GM23338 (cell line): ENCODE data around the gene ETV6. TPM values are rescaled to one million over a fixed set of nuclear protein-coding genes. Genes with fewer than 3 reads are reported as not detected.
A peak's percentile ranks its signal among the peaks of the same experiment; 100 is the strongest.

Experiments
- ATAC-seq: fragments of 200-7000 bp; cut with Tn5 transposase; 3 replicates; pipeline ENCODE4 v1.9.1; 2020
- DNase-seq: peaks from one replicate; pipeline ENCODE4 v3.0.0-alpha.2; 2015; ENCODE audit warnings: low spot score
- H2AFZ ChIP-seq: fragments of 200-600 bp; sonication (generic); 2 replicates; pipeline ENCODE4 v1.8.0; 2016; ENCODE audit warnings: antibody characterized with exemption, mild to moderate bottlenecking, moderate library complexity
- H3F3A ChIP-seq: fragments of 200-600 bp; sonication (generic); replicated peaks from 2 replicates; pipeline ENCODE4 v1.8.0; 2017; ENCODE audit warnings: antibody characterized with exemption, mixed run types, low read depth
- H3K27ac ChIP-seq: fragments of 200-600 bp; sonication (generic); 2 replicates; pipeline ENCODE4 v1.6.1; 2016; ENCODE audit warnings: low read depth
- H3K27me3 ChIP-seq: fragments of 200-600 bp; sonication (generic); 2 replicates; pipeline ENCODE4 v1.8.0; 2016; ENCODE audit warnings: mild to moderate bottlenecking, mixed run types, moderate library complexity; ENCODE audit not compliant: insufficient read depth
- H3K36me3 ChIP-seq: fragments of 200-600 bp; sonication (generic); 2 replicates; pipeline ENCODE4 v1.8.0; 2016; ENCODE audit warnings: mild to moderate bottlenecking; ENCODE audit not compliant: insufficient read depth
- H3K4me1 ChIP-seq: fragments of 200-600 bp; sonication (generic); 2 replicates; pipeline ENCODE4 v1.8.0; 2016; ENCODE audit warnings: mild to moderate bottlenecking, moderate library complexity; ENCODE audit not compliant: insufficient read depth
- H3K4me2 ChIP-seq: fragments of 200-600 bp; sonication (generic); 2 replicates; pipeline ENCODE4 v1.7.1; 2017; ENCODE audit warnings: mixed run types
- H3K4me3 ChIP-seq: fragments of 200-600 bp; sonication (generic); 2 replicates; pipeline ENCODE4 v1.6.1; 2016; ENCODE audit warnings: mixed run types
- H3K79me2 ChIP-seq: fragments of 200-600 bp; sonication (generic); replicated peaks from 2 replicates; pipeline ENCODE4 v1.8.0; 2017; ENCODE audit warnings: mild to moderate bottlenecking; ENCODE audit not compliant: insufficient read depth
- H3K9me2 ChIP-seq: fragments of 200-600 bp; sonication (generic); 2 replicates; pipeline ENCODE4 v1.8.0; 2017; ENCODE audit not compliant: insufficient read depth
- H4K20me1 ChIP-seq: fragments of 200-600 bp; sonication (generic); replicated peaks from 2 replicates; pipeline ENCODE4 v1.8.0; 2017; ENCODE audit warnings: mild to moderate bottlenecking; ENCODE audit not compliant: insufficient read depth
- H3K27ac Mint-ChIP-seq: 2 replicates; pipeline ENCODE4 v1.8.0; 2020; ENCODE audit warnings: inconsistent platforms, mild to moderate bottlenecking, moderate library complexity, mixed read lengths
- H3K27me3 Mint-ChIP-seq: 3 replicates; pipeline ENCODE4 v1.8.0; 2022; ENCODE audit warnings: low read depth, mild to moderate bottlenecking, moderate library complexity, mixed read lengths, inconsistent platforms; ENCODE audit not compliant: insufficient read depth, poor library complexity
- H3K36me3 Mint-ChIP-seq: 3 replicates; pipeline ENCODE4 v1.8.0; 2021; ENCODE audit warnings: low read depth, mild to moderate bottlenecking, inconsistent platforms, moderate library complexity, mixed read lengths
- H3K4me1 Mint-ChIP-seq: 3 replicates; pipeline ENCODE4 v1.8.0; 2020; ENCODE audit warnings: mild to moderate bottlenecking, inconsistent platforms, mixed read lengths
- H3K4me3 Mint-ChIP-seq: 3 replicates; pipeline ENCODE4 v1.8.0; 2021; ENCODE audit warnings: moderate library complexity, mild to moderate bottlenecking, inconsistent platforms, mixed read lengths
- H3K9me3 Mint-ChIP-seq: 3 replicates; pipeline ENCODE4 v1.8.0; 2020; ENCODE audit warnings: moderate library complexity, mild to moderate bottlenecking, inconsistent platforms, mixed read lengths
- CTCF ChIP-seq, 2 experiments: fragments of 200-600 bp in 1 of 2; sonication (generic) in 1 of 2; conservative IDR thresholded peaks; 2 replicates each; pipeline versions ENCODE4 v1.5.1 to v1.6.1; 2016 to 2017; ENCODE audit warnings: antibody characterized with exemption in 2 of 2, low read depth in 2 of 2, mild to moderate bottlenecking in 2 of 2, moderate library complexity in 1 of 2
- EZH2 ChIP-seq: fragments of 200-600 bp; sonication (generic); IDR thresholded peaks from one replicate; pipeline ENCODE4 v1.8.0; 2017; ENCODE audit warnings: antibody characterized with exemption, mild to moderate bottlenecking, low read depth; ENCODE audit not compliant: unreplicated experiment
- EZH2phosphoT487 ChIP-seq: fragments of 200-600 bp; sonication (generic); IDR thresholded peaks from one replicate; pipeline ENCODE4 v1.8.1; 2018; ENCODE audit warnings: antibody characterized with exemption; ENCODE audit not compliant: unreplicated experiment
- NANOG ChIP-seq: IDR thresholded peaks from 2 replicates; pipeline ENCODE4 v1.6.1; 2016; ENCODE audit warnings: antibody characterized with exemption, borderline replicate concordance
- polyA plus RNA-seq: library from polyadenylated mRNA; unstranded; fragments of >200 nt; fragmentation: Nextera tagmentation; extraction: Ambion mirVana; gene quantifications from 2 replicates; pipeline ENCODE4 v1.2.1, GENCODE V29; 2016
- total RNA-seq: library from RNA; depleted of rRNA; stranded (reverse); fragments of >200 nt; shearing (Covaris generic); gene quantifications from 2 replicates; pipeline ENCODE4 v1.2.3, GENCODE V29; 2014
- TF ChIP-seq, protein P1 (sequence below): IDR thresholded peaks from one replicate; pipeline ENCODE4 v1.6.1; 2018; ENCODE audit warnings: antibody characterized with exemption; ENCODE audit not compliant: unreplicated experiment
- TF ChIP-seq, protein P2 (sequence below): IDR thresholded peaks from 2 replicates; pipeline ENCODE4 v1.6.1; 2016; ENCODE audit warnings: antibody characterized with exemption

The ETV6 gene
- total and polyA plus RNA-seq, 2 experiments from 2014 or later, result 7.5 to 15.1 TPM

DNA sequence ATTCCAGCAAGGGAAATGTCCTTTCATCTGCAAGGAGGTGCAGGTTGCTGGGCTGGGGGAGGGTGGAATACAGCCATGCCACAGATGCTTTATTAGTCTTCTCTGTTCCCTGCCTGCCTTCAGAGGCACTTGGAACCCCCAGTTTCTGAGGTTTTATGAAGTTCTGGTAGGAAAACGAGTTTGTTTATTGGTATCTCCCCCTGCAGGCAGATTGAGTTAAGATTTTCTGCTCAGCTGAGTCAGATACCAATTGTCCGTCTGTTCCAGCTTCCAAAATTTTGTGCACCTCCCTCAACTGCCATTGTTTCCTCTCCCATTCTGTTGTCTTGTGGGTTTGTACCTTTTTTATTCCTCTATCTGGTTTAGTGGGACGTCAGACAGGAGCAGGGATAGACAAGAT, 155.6 kb downstream of the ETV6 start:
- no peak for ATAC-seq
- H3K4me3 ChIP-seq, result no peak overlapping the region
- Mint-ChIP-seq H3K27ac (no peak overlapping the region), H3K4me3 (no peak overlapping the region), H3K9me3 (no peaks in the 10 kb centered on the region), H3K36me3 (no peaks in the 10 kb centered on the region), H3K4me1 (peaks cover 22% of the 10 kb centered on the region), H3K27me3 (peaks cover 2% of the 10 kb centered on the region)
- no peaks in the 10 kb centered on the region for H3K9me2 ChIP-seq
- no peak for DNase-seq
- H4K20me1 ChIP-seq, result no peaks in the 10 kb centered on the region
- no peak overlapping the region for H3K27ac ChIP-seq
- H3K79me2 ChIP-seq, result 0 out of 2 replicates have a peak, but pooled peaks cover 4% of the 10 kb centered on the region
- TF ChIP-seq, protein P1, sequence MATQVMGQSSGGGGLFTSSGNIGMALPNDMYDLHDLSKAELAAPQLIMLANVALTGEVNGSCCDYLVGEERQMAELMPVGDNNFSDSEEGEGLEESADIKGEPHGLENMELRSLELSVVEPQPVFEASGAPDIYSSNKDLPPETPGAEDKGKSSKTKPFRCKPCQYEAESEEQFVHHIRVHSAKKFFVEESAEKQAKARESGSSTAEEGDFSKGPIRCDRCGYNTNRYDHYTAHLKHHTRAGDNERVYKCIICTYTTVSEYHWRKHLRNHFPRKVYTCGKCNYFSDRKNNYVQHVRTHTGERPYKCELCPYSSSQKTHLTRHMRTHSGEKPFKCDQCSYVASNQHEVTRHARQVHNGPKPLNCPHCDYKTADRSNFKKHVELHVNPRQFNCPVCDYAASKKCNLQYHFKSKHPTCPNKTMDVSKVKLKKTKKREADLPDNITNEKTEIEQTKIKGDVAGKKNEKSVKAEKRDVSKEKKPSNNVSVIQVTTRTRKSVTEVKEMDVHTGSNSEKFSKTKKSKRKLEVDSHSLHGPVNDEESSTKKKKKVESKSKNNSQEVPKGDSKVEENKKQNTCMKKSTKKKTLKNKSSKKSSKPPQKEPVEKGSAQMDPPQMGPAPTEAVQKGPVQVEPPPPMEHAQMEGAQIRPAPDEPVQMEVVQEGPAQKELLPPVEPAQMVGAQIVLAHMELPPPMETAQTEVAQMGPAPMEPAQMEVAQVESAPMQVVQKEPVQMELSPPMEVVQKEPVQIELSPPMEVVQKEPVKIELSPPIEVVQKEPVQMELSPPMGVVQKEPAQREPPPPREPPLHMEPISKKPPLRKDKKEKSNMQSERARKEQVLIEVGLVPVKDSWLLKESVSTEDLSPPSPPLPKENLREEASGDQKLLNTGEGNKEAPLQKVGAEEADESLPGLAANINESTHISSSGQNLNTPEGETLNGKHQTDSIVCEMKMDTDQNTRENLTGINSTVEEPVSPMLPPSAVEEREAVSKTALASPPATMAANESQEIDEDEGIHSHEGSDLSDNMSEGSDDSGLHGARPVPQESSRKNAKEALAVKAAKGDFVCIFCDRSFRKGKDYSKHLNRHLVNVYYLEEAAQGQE, result no peak
- TF ChIP-seq CTCF (conservative IDR thresholded peaks at IDR 0.05; ENCODE audit: low read depth in 2 of 2), result peak; percentile 35 to 48
- no peaks in the 10 kb centered on the region for H3K36me3 ChIP-seq
- no peaks in the 10 kb centered on the region for H3F3A ChIP-seq
- no peaks in the 10 kb centered on the region for H3K27me3 ChIP-seq
- H2AFZ ChIP-seq, result no peak overlapping the region
- H3K4me2 ChIP-seq, result no peak overlapping the region
- H3K4me1 ChIP-seq, result peaks cover 15% of the 10 kb centered on the region

DNA sequence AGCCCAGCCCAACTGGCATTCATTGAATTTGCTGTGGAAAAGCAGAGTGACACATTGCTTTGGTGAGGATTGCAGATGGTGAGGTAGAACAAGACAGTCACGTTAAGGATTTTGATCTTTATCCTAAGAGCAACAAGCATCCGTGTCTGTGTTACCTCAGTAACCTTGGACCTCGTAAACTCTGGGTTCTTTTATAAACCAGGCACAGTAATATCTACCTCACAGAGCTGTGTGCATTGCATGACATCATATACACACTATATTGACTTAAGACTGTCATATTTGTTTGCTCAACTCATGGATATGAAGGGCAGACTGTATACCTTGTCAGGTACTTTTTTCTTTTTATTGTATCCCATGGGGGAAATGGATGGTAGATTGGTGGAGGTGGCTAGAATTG, 156.2 kb downstream of the ETV6 start:
- H3K36me3 Mint-ChIP-seq, result no peaks in the 10 kb centered on the region
- Histone ChIP-seq H3F3A (no peaks in the 10 kb centered on the region), H3K36me3 (no peaks in the 10 kb centered on the region), H3K4me1 (peaks cover 15% of the 10 kb centered on the region), H4K20me1 (no peaks in the 10 kb centered on the region), H3K9me2 (no peaks in the 10 kb centered on the region), H3K4me2 (no peak overlapping the region), H2AFZ (no peak overlapping the region), H3K4me3 (no peak overlapping the region), H3K27ac (no peak overlapping the region), H3K27me3 (no peaks in the 10 kb centered on the region), H3K79me2 (0 out of 2 replicates have a peak, but pooled peaks cover 4% of the 10 kb centered on the region)
- H3K4me3 Mint-ChIP-seq, result no peak overlapping the region
- ATAC-seq (no peak), DNase-seq (no peak)
- peaks cover 23% of the 10 kb centered on the region for H3K4me1 Mint-ChIP-seq
- H3K9me3 Mint-ChIP-seq, result no peaks in the 10 kb centered on the region; the same call in 2 of the 3 replicates
- H3K27me3 Mint-ChIP-seq, result peaks cover 2% of the 10 kb centered on the region
- H3K27ac Mint-ChIP-seq, result no peak overlapping the region
- TF ChIP-seq, protein P1, result no peak
- TF ChIP-seq NANOG (no peak), EZH2phosphoT487 (no peak), EZH2 (no peak)
- TF ChIP-seq, protein P2, sequence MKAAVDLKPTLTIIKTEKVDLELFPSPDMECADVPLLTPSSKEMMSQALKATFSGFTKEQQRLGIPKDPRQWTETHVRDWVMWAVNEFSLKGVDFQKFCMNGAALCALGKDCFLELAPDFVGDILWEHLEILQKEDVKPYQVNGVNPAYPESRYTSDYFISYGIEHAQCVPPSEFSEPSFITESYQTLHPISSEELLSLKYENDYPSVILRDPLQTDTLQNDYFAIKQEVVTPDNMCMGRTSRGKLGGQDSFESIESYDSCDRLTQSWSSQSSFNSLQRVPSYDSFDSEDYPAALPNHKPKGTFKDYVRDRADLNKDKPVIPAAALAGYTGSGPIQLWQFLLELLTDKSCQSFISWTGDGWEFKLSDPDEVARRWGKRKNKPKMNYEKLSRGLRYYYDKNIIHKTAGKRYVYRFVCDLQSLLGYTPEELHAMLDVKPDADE, result no peak
